ENCODE measurements around the gene SNX22. TPM values are rescaled to one million over a fixed set of nuclear protein-coding genes. Genes with fewer than 3 reads are reported as not detected.
"Not testable (repeated sequence)": the region's sequence is repeated elsewhere in the genome, so short reads cannot be mapped to it uniquely, and the experiment has no call there.

The SNX22 gene
- under 1 TPM; 0.27 to 0.28 TPM for total RNA-seq

- no peak for DNase-seq (ENCODE audit: low spot score)
- Histone ChIP-seq H3K27ac (no peak within 1 kb of the TSS), H3K4me3 (peak within 1 kb of the TSS; percentile 68), H3K4me1 (ENCODE audit: control insufficient read depth in 1 of 2, low read depth in 2 of 2) (peaks cover 21 to 30% of the 10 kb centered on the region in 2 donors), H3K27me3 (replicated peaks; ENCODE audit: insufficient read depth) (peaks cover 6% of the 10 kb centered on the region), H3K9me3 (no peaks in the 10 kb centered on the region), H3K36me3 (peaks cover 15% of the 10 kb centered on the region)
- ATAC-seq (ENCODE audit: insufficient number of reproducible peaks, low FRiP score, low read depth) = no peak
- TF ChIP-seq, protein P1, sequence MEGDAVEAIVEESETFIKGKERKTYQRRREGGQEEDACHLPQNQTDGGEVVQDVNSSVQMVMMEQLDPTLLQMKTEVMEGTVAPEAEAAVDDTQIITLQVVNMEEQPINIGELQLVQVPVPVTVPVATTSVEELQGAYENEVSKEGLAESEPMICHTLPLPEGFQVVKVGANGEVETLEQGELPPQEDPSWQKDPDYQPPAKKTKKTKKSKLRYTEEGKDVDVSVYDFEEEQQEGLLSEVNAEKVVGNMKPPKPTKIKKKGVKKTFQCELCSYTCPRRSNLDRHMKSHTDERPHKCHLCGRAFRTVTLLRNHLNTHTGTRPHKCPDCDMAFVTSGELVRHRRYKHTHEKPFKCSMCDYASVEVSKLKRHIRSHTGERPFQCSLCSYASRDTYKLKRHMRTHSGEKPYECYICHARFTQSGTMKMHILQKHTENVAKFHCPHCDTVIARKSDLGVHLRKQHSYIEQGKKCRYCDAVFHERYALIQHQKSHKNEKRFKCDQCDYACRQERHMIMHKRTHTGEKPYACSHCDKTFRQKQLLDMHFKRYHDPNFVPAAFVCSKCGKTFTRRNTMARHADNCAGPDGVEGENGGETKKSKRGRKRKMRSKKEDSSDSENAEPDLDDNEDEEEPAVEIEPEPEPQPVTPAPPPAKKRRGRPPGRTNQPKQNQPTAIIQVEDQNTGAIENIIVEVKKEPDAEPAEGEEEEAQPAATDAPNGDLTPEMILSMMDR (IDR thresholded peaks at IDR 0.05) = no peak
Observed at GRCh38 chr15:64151727-64152506, at the start of gene SNX22. TSS of gene SNX22 (plus strand) at chr15:64151731. CDS start at chr15:64151776, 45 bp downstream.

DNA sequence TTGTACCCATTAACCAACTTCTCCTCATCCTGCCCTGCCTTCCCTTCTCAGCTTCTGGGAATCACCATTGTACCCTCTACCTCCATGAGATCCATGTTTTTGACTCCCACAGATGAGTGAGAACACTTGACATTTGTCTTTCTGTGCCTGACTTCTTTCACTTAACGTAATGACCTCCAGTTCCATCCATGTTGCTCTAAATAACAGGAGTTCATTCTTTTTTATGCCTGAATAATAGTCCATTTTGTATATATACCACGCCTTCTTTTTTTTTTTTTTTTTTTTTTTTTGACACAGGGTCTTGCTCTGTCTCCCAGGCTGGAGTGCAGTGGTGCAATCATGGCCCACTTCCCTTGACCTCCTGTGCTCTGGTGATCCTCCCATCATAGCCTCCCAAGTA, 49.0 kb upstream of the SNX22 start:
- Histone ChIP-seq H3K36me3 (no peaks in the 10 kb centered on the region), H3K27ac (no peak overlapping the region), H3K27me3 (replicated peaks; ENCODE audit: insufficient read depth) (no peaks in the 10 kb centered on the region), H3K9me3 (no peaks in the 10 kb centered on the region), H3K4me3 (no peak overlapping the region), H3K4me1 (ENCODE audit: control insufficient read depth in 1 of 2, low read depth in 2 of 2) (peaks cover 19 to 22% of the 10 kb centered on the region in 2 donors)
- ATAC-seq (ENCODE audit: insufficient number of reproducible peaks, low FRiP score, low read depth) = no peak
- TF ChIP-seq, protein P1 (IDR thresholded peaks at IDR 0.05) = no peak
- DNase-seq (ENCODE audit: low spot score) = no peak

GRCh38 chr15:64105113-64105704, 46.3 kb upstream of the SNX22 start:
- DNase-seq (ENCODE audit: low spot score) (no peak), ATAC-seq (ENCODE audit: insufficient number of reproducible peaks, low FRiP score, low read depth) (no peak)
- H3K9me3 ChIP-seq = no peaks in the 10 kb centered on the region
- H3K4me3 ChIP-seq = no peak overlapping the region
- TF ChIP-seq, protein P1 (IDR thresholded peaks at IDR 0.05) = no peak
- H3K36me3 ChIP-seq = no peaks in the 10 kb centered on the region
- H3K27ac ChIP-seq = no peak overlapping the region
- peaks cover 0 to 17% of the 10 kb centered on the region in 2 donors for H3K4me1 ChIP-seq (ENCODE audit: control insufficient read depth in 1 of 2, low read depth in 2 of 2)
- no peaks in the 10 kb centered on the region for H3K27me3 ChIP-seq (replicated peaks; ENCODE audit: insufficient read depth)

GRCh38 chr15:64107337-64107736, 44.2 kb upstream of the SNX22 start:
- Histone ChIP-seq H3K27me3 (replicated peaks; ENCODE audit: insufficient read depth) (no peaks in the 10 kb centered on the region), H3K27ac (no peak overlapping the region), H3K36me3 (no peaks in the 10 kb centered on the region), H3K4me1 (ENCODE audit: control insufficient read depth in 1 of 2, low read depth in 2 of 2) (peaks cover 0 to 18% of the 10 kb centered on the region in 2 donors), H3K4me3 (no peak overlapping the region), H3K9me3 (no peaks in the 10 kb centered on the region)
- DNase-seq (ENCODE audit: low spot score) (no peak), ATAC-seq (ENCODE audit: insufficient number of reproducible peaks, low FRiP score, low read depth) (no peak)
- TF ChIP-seq, protein P1 (IDR thresholded peaks at IDR 0.05) = no peak

- H3K27me3 ChIP-seq (replicated peaks; ENCODE audit: insufficient read depth); H3K9me3 ChIP-seq; H3K27ac ChIP-seq; DNase-seq (ENCODE audit: low spot score); ATAC-seq (ENCODE audit: insufficient number of reproducible peaks, low FRiP score, low read depth); H3K4me3 ChIP-seq: not testable (repeated sequence)
- peaks cover 0 to 13% of the 10 kb centered on the region in 2 donors for H3K4me1 ChIP-seq (ENCODE audit: control insufficient read depth in 1 of 2, low read depth in 2 of 2)
- peaks cover 17% of the 10 kb centered on the region for H3K36me3 ChIP-seq
Observed at GRCh38 chr15:64110108-64110701, 41.3 kb upstream of the SNX22 start.
